ENCODE results near the gene MOXD1. TPM values are rescaled to one million over a fixed set of nuclear protein-coding genes. Genes with fewer than 3 reads are reported as not detected.
"Not testable (repeated sequence)": the region's sequence is repeated elsewhere in the genome, so short reads cannot be mapped to it uniquely, and the experiment has no call there.

Gene MOXD1
- total RNA-seq, 2 donors from 2014 or later = 2.0 to 4.2 TPM

DNA sequence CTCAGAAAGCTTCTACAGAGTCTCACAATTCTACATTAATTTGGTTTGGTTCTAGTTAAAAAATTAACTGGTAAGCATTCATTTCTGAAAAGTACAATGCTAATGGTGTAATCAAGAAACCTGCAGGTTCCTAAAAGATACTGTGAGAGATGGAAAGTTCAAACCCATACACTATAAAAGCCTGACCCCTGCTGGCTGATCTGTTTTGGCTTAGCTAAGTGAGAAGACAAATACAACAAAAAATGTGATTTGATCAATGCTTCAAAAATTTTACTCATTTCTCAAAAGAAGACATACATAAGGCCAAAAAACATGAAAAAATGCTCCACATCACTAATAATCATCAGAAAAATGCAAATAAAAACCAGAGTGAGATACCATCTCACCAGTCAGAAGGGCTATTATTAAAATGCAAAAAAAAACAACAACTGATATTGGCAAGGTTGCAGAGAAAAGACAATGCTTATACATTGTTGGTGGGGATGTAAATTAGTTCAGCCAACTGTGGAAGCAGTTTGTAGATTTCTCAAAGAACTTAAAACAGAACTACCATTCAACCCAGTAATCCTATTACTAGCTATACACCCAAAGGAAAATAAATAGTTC, 102.8 kb downstream of the MOXD1 start:
- no peak for DNase-seq (ENCODE audit: low spot score)
- intact Hi-C loops (cut with DNase I) = no loop called here

DNA sequence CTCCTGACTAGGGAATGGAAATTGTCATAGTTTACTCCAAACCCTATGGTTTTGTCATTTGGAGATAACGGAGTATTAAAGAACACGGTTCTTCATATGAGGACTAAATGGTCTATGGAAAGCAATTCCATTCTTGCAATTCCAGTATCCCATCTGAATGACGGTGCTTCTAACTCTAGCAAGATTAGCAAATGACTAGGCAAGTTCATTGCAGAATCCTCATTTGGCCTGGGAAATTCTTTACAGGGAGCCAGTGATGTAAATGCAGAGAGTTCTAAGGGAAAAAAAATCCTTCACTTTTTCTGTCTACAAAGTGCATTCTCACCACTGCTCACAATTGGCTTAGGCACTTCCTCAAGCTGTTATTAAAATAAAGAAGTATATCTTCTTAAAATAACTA, 111.5 kb downstream of the MOXD1 start:
- intact Hi-C loops (cut with DNase I) = no loop called here
- DNase-seq (ENCODE audit: low spot score) = no peak

DNA sequence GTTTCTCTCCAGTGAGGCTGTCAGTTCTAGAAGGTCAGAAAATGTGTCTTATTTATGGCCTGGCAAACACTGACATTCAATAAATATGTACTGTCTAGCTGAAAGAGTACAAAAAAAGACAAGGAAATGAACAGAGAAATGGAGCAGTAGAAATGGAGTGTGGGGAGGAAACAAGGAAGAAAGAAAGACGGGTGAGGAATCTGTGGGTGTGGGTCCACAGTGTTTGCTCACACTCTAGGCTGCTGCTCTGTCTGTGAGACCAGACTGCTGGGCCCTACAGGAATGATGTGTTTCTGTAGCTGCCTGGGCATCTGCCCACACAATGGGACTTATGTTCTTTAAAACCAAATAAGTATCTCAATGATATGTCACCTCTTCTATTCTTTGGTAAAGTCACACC, 114.2 kb downstream of the MOXD1 start:
- intact Hi-C loops (cut with DNase I) = no loop called here
- no peak for DNase-seq (ENCODE audit: low spot score)

DNA sequence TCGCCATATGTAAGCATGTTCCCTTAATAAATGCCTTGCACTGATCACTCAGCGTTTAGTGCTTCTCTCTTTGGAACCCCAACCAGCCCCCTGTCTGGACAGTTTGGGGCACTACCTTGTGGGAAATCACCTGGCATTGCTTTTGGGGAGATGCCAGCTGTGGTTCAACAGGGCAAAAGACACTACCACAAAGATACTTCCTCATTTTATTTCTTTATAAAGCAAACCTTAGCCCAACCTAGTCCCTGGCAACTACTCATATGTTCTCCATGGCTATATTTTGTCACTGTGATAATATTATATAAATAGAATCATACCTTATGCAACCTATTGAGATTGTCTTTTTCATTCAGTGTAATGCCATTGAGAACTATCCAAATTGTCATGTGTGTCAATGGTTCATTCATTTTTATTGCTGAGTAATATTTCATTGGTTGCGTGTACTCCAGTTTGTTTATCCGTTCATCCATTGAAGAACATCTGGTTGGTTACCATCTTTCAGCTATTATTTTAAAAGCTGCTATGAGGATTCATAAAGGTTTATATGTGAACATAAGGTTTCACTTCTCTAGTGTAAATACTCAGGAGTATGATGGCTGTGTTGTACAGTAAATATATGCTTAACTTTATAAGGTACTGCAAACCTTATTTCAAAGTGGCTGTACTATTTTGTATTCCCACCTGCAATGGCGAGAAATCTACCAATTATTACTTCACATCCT, 114.8 kb downstream of the MOXD1 start:
- DNase-seq (ENCODE audit: low spot score) = no peak
- intact Hi-C loops (cut with DNase I) = no loop called here

DNA sequence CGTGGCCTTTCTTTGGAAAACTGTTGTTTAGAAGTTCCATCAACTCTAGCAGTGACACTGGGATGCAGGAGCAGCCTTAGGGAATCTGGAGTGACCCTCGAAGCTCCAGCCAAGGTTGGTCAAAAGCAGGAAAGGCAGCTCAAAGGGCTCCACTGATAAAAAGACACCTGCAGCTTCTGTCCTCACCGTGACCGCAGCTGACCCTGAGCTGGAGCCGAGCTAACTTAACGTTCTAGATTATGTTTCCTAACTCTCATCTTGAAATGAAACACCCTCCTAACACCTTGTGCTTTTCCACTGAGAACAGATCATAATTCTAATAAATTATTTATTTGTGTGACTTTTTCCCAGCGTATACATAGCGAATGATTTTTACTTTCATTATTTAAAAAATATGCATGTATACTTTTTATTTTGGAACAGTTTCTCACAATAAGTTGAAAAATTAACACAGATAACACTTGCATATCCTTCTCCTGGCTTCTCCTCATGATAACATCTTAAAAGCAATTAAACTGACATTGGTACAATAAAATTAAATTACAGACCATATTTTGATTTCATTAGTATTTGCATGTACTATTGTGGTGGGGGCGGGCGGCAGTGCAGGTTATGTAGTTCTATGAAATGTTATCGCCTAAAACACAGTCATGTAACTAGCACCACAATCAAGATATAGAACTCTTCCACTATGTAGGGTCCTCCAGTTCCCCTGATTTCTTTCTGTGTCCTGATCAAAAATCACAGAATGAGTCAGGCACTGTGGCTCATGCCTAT, 116.1 kb downstream of the MOXD1 start:
- intact Hi-C loops (cut with DNase I) = no loop called here
- DNase-seq (ENCODE audit: low spot score) = no peak

DNA sequence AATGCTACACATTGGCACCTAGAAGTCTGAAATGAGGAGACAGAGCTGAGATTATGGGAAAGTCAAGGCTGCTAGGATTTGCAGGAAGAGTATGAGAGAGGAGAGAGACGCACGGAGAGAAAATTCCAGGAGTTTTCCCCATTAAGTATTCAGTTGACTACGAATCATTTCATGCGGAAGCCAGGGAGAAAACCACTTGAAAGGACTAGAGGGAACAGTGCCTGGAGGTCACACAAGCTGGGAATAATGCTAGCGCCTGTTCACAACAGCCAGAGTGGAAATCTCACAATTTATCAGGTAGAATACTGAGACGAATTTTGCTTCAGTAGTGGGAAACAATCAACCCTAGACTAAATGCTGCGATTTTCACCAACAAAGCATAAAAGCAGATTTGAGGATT, 118.6 kb downstream of the MOXD1 start:
- intact Hi-C loops (cut with DNase I) = no loop called here
- DNase-seq (ENCODE audit: low spot score) = no peak

DNA sequence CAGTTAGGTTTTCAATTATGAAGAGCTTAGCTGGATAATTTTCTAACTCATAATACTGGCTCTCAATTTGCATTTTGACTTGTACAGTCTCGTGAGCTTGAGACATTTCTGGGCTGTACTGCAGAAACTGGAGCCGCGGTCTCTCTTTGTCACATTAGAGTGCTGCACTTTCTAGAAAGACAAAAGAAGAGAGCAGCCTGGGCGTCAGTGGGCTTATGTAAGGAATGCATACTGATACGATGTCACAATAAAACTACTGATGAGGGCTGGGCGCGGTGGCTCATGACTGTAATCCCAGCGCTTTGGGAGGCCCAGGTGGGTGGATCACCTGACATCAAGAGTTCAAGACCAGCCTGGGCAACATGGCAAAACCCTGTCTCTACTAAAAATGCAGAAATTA, 120.8 kb downstream of the MOXD1 start:
- intact Hi-C loops (cut with DNase I) = no loop called here
- no peak for DNase-seq (ENCODE audit: low spot score)

DNA sequence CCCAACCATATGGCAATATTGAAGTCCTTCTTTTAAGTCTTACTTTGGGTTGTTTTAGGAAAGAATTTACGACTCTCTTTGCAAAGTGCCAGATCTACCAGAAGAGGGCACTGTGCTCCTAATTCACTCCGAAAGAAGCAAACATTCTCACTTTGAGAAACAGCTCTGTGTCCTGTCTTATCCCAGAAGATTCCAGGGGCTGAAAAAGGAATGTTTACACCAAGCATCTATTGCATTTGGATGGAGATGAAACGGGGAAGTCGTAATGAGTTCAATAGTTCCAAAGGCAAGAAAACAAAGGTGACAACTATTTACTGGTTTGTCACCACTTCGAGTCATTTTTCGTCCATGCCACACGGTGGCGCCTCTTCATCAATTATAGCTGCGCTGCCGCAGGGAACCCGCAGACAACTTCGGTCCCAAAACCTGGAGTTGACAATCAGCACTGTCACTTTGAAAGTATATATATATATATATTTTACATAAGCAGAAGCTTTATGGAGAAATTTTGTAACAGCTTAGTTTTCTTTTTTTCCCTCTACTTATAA, 121.6 kb downstream of the MOXD1 start:
- DNase-seq (ENCODE audit: low spot score) = peak; percentile 90
- intact Hi-C loops (cut with DNase I) = loop anchor here (10.0 kb wide), 1 partner anchor 205 kb away; no protein-coding TSS in a partner anchor

DNA sequence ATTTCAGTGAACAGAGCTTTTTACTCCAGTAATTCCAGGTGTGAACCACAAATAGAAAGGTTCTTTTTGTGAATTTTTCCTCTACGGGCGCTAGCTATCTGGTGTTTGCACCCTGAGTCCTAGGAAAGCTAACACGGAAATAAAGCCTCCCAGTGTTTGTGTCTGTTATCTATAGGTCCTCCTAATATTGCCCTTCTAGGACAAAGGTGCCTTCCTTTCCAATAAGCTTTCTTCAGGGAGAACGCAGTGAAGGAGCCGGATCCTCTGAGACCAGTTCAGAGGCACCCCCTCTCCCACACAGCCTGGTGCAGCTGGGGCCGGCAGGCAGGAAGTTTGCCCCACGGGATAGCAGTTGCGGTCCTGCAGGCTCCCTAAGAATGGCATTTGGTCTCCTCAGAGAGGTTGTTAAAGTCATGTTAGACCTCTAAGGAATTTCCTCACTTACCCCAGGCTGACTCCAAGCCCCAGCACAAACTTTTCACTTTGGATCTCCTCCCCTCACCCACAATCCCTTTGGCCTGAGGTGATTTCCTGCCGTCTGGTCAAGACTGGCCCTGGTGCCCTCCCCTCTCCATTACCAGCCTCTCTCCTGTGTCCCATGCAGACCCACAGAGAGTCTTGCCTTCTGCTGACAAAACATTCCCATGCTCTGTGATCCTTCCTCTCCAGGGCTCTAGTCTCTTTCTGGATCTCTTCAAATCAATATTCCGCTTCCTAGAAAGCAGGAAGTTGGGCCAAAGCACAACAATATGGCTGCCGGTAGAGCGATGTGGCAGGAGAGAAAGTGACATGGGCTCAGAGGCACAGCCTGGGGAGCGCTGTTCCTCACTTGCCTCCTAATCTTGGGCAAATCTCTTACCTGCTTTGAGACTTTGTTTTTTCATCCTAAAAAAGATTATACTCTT, 126.0 kb downstream of the MOXD1 start:
- DNase-seq (ENCODE audit: low spot score) = no peak
- intact Hi-C loops (cut with DNase I) = loop anchor here (10.0 kb wide), 1 partner anchor 209 kb away; no protein-coding TSS in a partner anchor

DNA sequence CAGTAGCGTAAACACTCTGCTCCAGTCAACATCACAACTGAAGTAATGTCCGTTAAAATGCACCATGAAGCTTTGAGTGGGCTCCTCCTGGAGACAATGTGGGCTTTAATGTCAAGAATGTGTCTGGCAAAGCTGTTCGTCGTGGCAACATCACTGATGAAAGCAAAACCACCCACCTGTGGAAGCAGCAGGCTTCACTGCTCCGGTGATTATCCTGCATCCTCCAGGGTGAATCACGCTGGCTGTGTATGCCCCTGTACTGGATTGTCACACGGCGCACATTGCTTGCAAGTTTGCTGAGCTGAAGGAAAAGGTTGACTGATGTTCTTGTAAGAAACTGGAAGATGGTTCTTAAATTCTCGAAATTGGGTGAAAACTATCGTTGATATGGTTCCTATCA, 128.5 kb downstream of the MOXD1 start:
- intact Hi-C loops (cut with DNase I) = loop anchor here (10.0 kb wide), 1 partner anchor 212 kb away; no protein-coding TSS in a partner anchor
- no peak for DNase-seq (ENCODE audit: low spot score)

DNA sequence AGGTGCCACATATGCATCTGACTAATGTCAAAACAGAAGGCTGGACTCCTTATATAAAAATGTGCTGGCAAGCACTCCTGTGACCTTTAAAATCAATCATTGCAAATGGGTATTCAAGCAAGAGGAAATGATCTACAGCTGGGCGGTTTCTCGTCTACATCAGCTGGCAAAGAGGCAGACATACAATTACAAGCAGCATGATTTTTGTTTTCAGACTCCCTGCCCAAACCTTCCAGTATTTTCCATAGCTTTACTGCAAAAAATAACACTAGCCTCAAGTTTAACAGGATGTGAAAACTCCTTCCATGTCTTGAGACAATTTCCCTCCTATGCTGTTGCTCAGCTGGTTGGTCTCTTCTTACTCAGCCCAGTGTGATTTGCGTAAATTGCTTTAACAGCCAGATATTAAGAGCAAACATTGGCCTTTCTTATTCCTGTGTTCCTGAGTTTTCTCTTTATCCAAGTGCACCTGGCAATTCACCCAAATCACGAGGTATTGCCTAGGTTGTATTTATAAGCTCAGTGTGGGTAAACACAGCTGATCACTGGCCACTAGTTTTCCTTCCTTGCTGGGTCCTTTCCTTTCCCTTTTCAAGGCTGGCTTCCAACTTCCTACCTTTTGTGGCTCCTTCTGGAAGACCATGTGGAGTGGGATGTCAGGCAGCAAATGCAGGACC, 130.4 kb downstream of the MOXD1 start:
- intact Hi-C loops (cut with DNase I) = loop anchor here (10.0 kb wide), 1 partner anchor 214 kb away; no protein-coding TSS in a partner anchor

DNA sequence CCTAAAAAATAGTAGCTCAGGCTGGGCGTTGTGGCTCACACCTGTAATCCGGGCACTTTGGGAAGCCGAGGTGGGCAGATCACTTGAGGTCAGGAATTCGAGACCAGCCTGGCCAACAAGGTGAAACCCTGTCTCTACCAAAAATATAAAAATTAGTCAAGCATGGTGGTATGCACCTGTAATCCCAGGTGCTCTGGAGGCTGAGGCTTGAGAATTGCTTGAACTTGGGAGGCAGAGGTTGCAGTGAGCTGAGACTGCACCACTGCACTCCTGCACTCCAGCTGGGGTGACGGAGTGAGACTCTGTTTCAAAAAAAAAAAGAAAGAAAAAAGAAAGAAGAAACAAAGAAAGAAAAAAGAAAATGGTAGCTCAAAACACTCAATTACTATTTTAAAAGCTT, 132.6 kb downstream of the MOXD1 start:
- DNase-seq (ENCODE audit: low spot score); intact Hi-C loops (cut with DNase I): not testable (repeated sequence)

More for the DNA sequence above, 130.4 kb downstream of the MOXD1 start:
- DNase-seq (ENCODE audit: low spot score) = no peak

DNA sequence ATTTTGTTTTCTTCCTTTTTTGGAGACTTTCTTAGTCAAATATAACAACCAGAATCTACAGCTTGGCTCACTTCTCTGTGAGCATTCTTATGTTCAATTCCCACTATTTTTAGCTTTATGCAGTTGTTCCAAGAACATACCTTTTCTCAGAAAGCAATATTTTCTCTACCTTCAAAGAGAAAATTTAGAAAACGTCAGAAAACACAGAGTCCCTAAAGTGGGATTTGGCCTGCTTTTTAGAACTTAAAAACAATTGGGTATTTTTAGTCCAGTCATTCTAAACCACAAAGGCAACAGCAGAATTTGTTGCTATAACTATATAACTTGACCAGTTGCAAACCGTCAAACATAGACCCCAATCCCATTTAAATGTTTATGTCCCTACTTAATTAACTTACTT, 133.1 kb downstream of the MOXD1 start:
- no peak for DNase-seq (ENCODE audit: low spot score)
- intact Hi-C loops (cut with DNase I) = no loop called here

DNA sequence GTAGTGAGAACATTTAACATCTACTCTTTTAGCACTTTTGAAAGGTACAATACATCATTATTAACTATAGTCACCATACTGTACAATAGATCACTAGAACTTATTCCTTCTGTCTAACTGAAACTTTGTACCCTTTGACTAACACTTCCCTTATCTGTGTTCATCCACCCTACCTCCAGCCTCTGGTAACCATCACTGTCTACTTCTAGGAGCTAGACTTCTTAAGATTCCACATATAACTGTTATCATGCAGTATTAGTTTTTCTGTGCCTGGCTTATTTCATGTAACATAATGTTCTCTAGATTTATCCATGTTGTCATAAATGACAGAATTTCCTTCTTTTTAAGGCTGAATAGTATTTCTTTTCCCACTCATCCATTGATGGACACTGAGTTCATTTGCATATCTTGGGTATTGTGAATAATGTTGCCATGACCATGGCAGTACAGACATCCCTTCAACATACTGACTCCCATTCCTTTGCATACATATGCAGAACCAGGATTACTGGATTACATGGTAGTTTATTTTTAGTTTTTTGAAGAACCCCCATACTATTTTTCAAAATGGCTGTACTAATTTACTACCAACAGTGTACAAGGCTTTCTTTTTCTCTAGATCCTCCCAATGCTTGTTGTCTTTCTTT, 135.7 kb downstream of the MOXD1 start:
- intact Hi-C loops (cut with DNase I) = no loop called here
- no peak for DNase-seq (ENCODE audit: low spot score)

DNA sequence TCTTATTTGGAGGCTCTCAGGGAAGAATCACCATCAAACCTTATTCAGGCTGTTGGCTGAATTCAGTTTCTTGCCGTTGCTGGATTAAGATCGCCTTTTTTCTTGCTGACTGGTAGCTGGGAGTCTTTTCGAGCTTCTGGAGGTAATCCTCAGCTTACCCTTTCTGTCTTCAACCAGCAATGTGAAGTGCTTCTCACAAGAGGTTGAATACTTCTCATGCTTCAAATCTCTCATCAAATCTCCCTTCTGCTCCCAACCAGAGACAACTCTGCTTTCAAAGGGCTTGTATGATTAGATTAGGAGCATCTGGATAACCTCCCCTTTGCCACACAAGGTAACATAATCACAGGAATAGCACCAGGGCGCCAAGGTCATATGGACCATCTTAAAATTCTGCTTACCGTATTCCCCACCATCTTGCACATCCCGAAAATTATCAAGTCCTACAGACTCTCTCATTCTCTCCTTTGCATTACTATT, 137.2 kb downstream of the MOXD1 start:
- no peak for DNase-seq (ENCODE audit: low spot score)
- intact Hi-C loops (cut with DNase I) = no loop called here

DNA sequence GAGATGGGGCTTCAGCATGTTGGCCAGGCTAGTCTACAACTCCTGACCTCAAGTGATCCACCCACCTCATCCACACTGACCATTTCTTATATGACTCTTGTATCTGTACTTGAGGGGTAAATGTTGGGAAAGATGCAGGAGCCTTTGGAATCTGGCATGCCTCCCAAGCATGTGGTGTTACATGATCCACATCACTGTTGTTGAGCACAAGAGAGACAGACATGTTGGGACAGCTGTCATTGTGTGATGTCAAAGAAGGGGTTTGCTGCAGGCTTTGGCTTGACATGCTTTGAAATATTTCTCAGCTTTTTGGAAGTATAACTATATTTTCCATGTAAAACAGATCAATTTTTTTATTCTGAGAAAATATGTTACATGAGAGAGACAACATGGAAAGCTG, 139.9 kb downstream of the MOXD1 start:
- DNase-seq (ENCODE audit: low spot score) = no peak
- intact Hi-C loops (cut with DNase I) = no loop called here

DNA sequence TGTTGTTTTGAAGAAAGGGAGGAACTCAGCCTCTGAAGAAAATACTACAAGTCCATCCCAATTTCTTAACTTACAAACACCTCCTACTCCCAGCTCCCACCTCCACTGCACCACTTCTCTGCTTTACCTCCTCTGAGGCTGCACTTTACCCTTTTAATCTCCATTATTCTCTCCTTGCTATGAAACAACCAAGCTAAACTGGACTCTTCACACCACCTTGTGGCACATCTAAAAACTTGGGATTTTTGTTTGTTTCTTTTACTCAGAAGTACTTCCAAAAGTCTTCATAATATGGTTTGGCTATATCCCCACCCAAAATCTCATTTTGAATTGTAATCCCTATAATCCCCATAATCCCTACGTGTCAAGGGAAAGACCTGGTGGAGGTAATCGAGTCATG, 142.2 kb downstream of the MOXD1 start:
- intact Hi-C loops (cut with DNase I) = no loop called here
- no peak for DNase-seq (ENCODE audit: low spot score)

DNA sequence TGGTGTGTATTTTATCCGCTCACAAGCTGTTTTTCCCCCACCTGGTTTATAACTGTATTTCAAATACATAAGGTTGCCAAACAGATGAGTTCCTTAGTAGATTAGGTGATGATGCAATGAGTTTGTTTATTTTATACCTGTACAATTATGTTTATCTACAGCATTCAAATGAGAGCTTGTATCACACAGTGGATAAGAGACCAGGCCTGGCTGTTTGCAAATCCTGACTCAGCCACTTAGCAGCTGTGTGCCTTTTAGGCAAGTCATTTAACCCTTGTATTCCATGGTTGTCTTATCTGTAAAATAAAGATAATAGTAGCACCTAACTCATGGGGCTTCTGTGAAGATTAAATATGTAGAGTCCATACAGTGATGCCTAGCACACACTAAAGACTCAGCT, 143.7 kb downstream of the MOXD1 start:
- intact Hi-C loops (cut with DNase I) = no loop called here

More for the DNA sequence above, 143.7 kb downstream of the MOXD1 start:
- DNase-seq (ENCODE audit: low spot score) = no peak
